Liver (tissue), 9 donors: Measurements from ENCODE around the gene CXXC5. TPM values are rescaled to one million over a fixed set of nuclear protein-coding genes. Genes with fewer than 3 reads are reported as not detected.

Source experiments
- DNase-seq: peaks from one replicate; pipeline ENCODE4 v3.0.0-alpha.2; 2017; ENCODE audit warnings: low spot score
- H3K27ac ChIP-seq, 2 donors: one replicate each; pipeline ENCODE4 v1.7.0; 2013; ENCODE audit warnings: inconsistent platforms in 2 of 2, low read length in 2 of 2, control low read depth in 1 of 2, low read depth in 1 of 2, mild to moderate bottlenecking in 1 of 2
- H3K27me3 ChIP-seq, 4 donors: one replicate each; pipeline versions ENCODE4 v1.6.1 to v1.7.0; 2013; ENCODE audit warnings: low read length in 3 of 4, inconsistent platforms in 1 of 4, mild to moderate bottlenecking in 1 of 4, moderate library complexity in 1 of 4; ENCODE audit not compliant: control insufficient read depth in 4 of 4, insufficient read depth in 4 of 4
- H3K36me3 ChIP-seq, 4 donors: one replicate each; pipeline versions ENCODE4 v1.6.1 to v1.7.0; 2013; ENCODE audit warnings: low read length in 3 of 4, mild to moderate bottlenecking in 3 of 4, low read depth in 1 of 4, moderate library complexity in 1 of 4; ENCODE audit not compliant: control insufficient read depth in 4 of 4, insufficient read depth in 3 of 4
- H3K4me1 ChIP-seq, 4 donors: one replicate each; pipeline versions ENCODE4 v1.6.1 to v1.7.0; 2013; ENCODE audit warnings: low read length in 3 of 4, mild to moderate bottlenecking in 3 of 4, moderate library complexity in 1 of 4; ENCODE audit not compliant: control insufficient read depth in 4 of 4, insufficient read depth in 4 of 4
- H3K4me3 ChIP-seq, 3 donors: one replicate each; pipeline versions ENCODE4 v1.6.1 to v1.7.0; 2013; ENCODE audit warnings: low read length in 3 of 3, control low read depth in 1 of 3, low read depth in 1 of 3, mild to moderate bottlenecking in 1 of 3
- H3K9ac ChIP-seq, 2 donors: one replicate each; pipeline ENCODE4 v1.7.0; 2013; ENCODE audit warnings: low read length in 2 of 2, mild to moderate bottlenecking in 2 of 2, moderate library complexity in 2 of 2, control low read depth in 1 of 2, low read depth in 1 of 2
- H3K9me3 ChIP-seq, 4 donors: one replicate each; pipeline versions ENCODE4 v1.6.1 to v1.7.0; 2013; ENCODE audit warnings: low read length in 3 of 4; ENCODE audit not compliant: control insufficient read depth in 4 of 4
- ATF3 ChIP-seq: IDR thresholded peaks from 2 replicates; pipeline ENCODE4 v1.6.1; 2016; ENCODE audit warnings: antibody characterized with exemption
- EGR1 ChIP-seq, 2 donors: IDR thresholded peaks; 2 replicates each; pipeline ENCODE4 v1.6.1; 2016 to 2018; ENCODE audit warnings: antibody characterized with exemption in 2 of 2, low read depth in 2 of 2
- FOXA1 ChIP-seq: IDR thresholded peaks from 2 replicates; pipeline ENCODE4 v1.6.1; 2016; ENCODE audit warnings: antibody characterized with exemption
- FOXA2 ChIP-seq: IDR thresholded peaks from 2 replicates; pipeline ENCODE4 v1.6.1; 2016; ENCODE audit warnings: antibody characterized with exemption
- GABPA ChIP-seq, 2 donors: IDR thresholded peaks in 1 of 2; conservative IDR thresholded peaks in 1 of 2; 2 replicates each; pipeline ENCODE4 v1.6.1; 2016; ENCODE audit warnings: antibody characterized with exemption in 2 of 2, mild to moderate bottlenecking in 1 of 2, moderate library complexity in 1 of 2
- HNF4A ChIP-seq, 2 donors: conservative IDR thresholded peaks; 2 replicates each; pipeline ENCODE4 v1.6.1; 2016; ENCODE audit warnings: antibody characterized with exemption in 2 of 2, mild to moderate bottlenecking in 2 of 2
- HNF4G ChIP-seq: IDR thresholded peaks from 2 replicates; pipeline ENCODE4 v1.6.1; 2016; ENCODE audit warnings: antibody characterized with exemption
- JUND ChIP-seq, 2 donors: IDR thresholded peaks; 2 replicates each; pipeline ENCODE4 v1.6.1; 2016; ENCODE audit warnings: antibody characterized with exemption in 2 of 2
- NR2F2 ChIP-seq: IDR thresholded peaks from 2 replicates; pipeline ENCODE4 v1.6.1; 2016; ENCODE audit warnings: antibody characterized with exemption
- RAD21 ChIP-seq, 2 donors: IDR thresholded peaks; 2 replicates each; pipeline ENCODE4 v1.6.1; 2016; ENCODE audit warnings: antibody characterized with exemption in 2 of 2, mild to moderate bottlenecking in 2 of 2
- REST ChIP-seq: IDR thresholded peaks from 2 replicates; pipeline ENCODE4 v1.6.1; 2016; ENCODE audit warnings: antibody characterized with exemption, mild to moderate bottlenecking
- RXRA ChIP-seq, 2 donors: IDR thresholded peaks; 2 replicates each; pipeline ENCODE4 v1.6.1; 2017 to 2018; ENCODE audit warnings: antibody characterized with exemption in 2 of 2, mild to moderate bottlenecking in 1 of 2
- SP1 ChIP-seq: IDR thresholded peaks from 2 replicates; pipeline ENCODE4 v1.6.1; 2018; ENCODE audit warnings: antibody characterized with exemption, mild to moderate bottlenecking
- TAF1 ChIP-seq: conservative IDR thresholded peaks from 2 replicates; pipeline ENCODE4 v1.6.1; 2016; ENCODE audit warnings: antibody characterized with exemption, mild to moderate bottlenecking
- YY1 ChIP-seq: IDR thresholded peaks from 2 replicates; pipeline ENCODE4 v1.6.1; 2016; ENCODE audit warnings: antibody characterized with exemption, mild to moderate bottlenecking
- WGBS: extraction: QIAGEN DNeasy Blood & Tissue Kit; methylation state at CpG from one replicate; pipeline ENCODE4 v1.1.7; 2013; 5-methylcytosine and 5-hydroxymethylcytosine counted together
- polyA plus RNA-seq, 2 donors: library from polyadenylated mRNA; stranded (reverse) in 1 of 2; unstranded in 1 of 2; fragments of 200-250 nt in 1 of 2; fragments of >200 nt in 1 of 2; fragmentation: Nextera tagmentation in 1 of 2; extraction: Ambion mirVana in 1 of 2; gene quantifications; one replicate each; pipeline versions ENCODE4 v1.2.1 to v1.2.3, GENCODE V29; 2013 to 2015
- total RNA-seq, 2 donors: library from RNA; depleted of rRNA; stranded (reverse); fragments of >200 nt; gene quantifications; one replicate each; pipeline ENCODE4 v1.2.3, GENCODE V29; 2014
- TF ChIP-seq, protein P1 (sequence below): IDR thresholded peaks from 2 replicates; pipeline ENCODE4 v1.6.1; 2016; ENCODE audit warnings: antibody characterized with exemption
- TF ChIP-seq, protein P2 (sequence below): fragments of 150-350 bp; IDR thresholded peaks from 2 replicates; pipeline ENCODE4 v1.5.1; 2017; ENCODE audit warnings: improper control_type of control experiment, low read depth, low read length; ENCODE audit not compliant: missing input control
- TF ChIP-seq, protein P3 (sequence below): IDR thresholded peaks from 2 replicates; pipeline ENCODE4 v1.6.1; 2016; ENCODE audit warnings: antibody characterized with exemption
- donor health status: healthy.
- donor health status: healthy.
- donor health status: healthy.
- donor health status: healthy.
- donor health status: healthy.

Gene CXXC5
- total and polyA plus RNA-seq, 4 donors: 40.6 to 78.6 (median 64.5) TPM

- DNase-seq: no peak
- Histone ChIP-seq H3K4me3 (no peak overlapping the region), H3K9ac (no peak overlapping the region), H3K27ac (peak overlapping the region; percentile 81 to 88), H3K27me3 (no peaks in the 10 kb centered on the region), H3K9me3 (no peaks in the 10 kb centered on the region), H3K36me3 (no peaks in the 10 kb centered on the region), H3K4me1 (peaks cover 27 to 77% (median 69%) of the 10 kb centered on the region in 4 donors)
- 34% methylated on average over 5 of the region's 5 CpGs for WGBS
- TF ChIP-seq SP1 (peak; percentile 71), ATF3 (no peak), TAF1 (no peak), FOXA1 (no peak), RXRA (IDR thresholded peaks at IDR 0.05) (peak; percentile 88 to 90), EGR1 (IDR thresholded peaks at IDR 0.05; ENCODE audit: low read depth in 2 of 2) (no peak), HNF4G (peak; percentile 30), JUND (IDR thresholded peaks at IDR 0.05) (peak in 1 of 2 donors; percentile 58), GABPA (IDR thresholded peaks at IDR 0.05 in 1 of 2, conservative IDR thresholded peaks at IDR 0.05 in 1 of 2) (no peak), RAD21 (IDR thresholded peaks at IDR 0.05) (peak in 1 of 2 donors; percentile 27), YY1 (peak; percentile 50), HNF4A (conservative IDR thresholded peaks at IDR 0.05) (peak; percentile 85 to 92), NR2F2 (peak; percentile 70), FOXA2 (no peak), REST (peak; percentile 40)
- TF ChIP-seq, protein P1, sequence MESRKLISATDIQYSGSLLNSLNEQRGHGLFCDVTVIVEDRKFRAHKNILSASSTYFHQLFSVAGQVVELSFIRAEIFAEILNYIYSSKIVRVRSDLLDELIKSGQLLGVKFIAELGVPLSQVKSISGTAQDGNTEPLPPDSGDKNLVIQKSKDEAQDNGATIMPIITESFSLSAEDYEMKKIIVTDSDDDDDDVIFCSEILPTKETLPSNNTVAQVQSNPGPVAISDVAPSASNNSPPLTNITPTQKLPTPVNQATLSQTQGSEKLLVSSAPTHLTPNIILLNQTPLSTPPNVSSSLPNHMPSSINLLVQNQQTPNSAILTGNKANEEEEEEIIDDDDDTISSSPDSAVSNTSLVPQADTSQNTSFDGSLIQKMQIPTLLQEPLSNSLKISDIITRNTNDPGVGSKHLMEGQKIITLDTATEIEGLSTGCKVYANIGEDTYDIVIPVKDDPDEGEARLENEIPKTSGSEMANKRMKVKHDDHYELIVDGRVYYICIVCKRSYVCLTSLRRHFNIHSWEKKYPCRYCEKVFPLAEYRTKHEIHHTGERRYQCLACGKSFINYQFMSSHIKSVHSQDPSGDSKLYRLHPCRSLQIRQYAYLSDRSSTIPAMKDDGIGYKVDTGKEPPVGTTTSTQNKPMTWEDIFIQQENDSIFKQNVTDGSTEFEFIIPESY: peak; percentile 11
- TF ChIP-seq, protein P2, sequence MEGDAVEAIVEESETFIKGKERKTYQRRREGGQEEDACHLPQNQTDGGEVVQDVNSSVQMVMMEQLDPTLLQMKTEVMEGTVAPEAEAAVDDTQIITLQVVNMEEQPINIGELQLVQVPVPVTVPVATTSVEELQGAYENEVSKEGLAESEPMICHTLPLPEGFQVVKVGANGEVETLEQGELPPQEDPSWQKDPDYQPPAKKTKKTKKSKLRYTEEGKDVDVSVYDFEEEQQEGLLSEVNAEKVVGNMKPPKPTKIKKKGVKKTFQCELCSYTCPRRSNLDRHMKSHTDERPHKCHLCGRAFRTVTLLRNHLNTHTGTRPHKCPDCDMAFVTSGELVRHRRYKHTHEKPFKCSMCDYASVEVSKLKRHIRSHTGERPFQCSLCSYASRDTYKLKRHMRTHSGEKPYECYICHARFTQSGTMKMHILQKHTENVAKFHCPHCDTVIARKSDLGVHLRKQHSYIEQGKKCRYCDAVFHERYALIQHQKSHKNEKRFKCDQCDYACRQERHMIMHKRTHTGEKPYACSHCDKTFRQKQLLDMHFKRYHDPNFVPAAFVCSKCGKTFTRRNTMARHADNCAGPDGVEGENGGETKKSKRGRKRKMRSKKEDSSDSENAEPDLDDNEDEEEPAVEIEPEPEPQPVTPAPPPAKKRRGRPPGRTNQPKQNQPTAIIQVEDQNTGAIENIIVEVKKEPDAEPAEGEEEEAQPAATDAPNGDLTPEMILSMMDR: no peak
- TF ChIP-seq, protein P3, sequence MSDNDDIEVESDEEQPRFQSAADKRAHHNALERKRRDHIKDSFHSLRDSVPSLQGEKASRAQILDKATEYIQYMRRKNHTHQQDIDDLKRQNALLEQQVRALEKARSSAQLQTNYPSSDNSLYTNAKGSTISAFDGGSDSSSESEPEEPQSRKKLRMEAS: peak; percentile 56
These were observed 4.1 kb upstream of the CXXC5 start for GRCh38 chr5:139644001-139644456.
